GM21786 (cell line): ENCODE measurements around the gene MAS1L.
"Not testable (repeated sequence)": the region's sequence is repeated elsewhere in the genome, so short reads cannot be mapped to it uniquely, and the experiment has no call there.

ENCODE experiments used
- ATAC-seq: cut with Tn5 transposase; IDR thresholded peaks from one replicate; pipeline ENCODE4 v1.9.1; 2021; ENCODE audit not compliant: unreplicated experiment

Gene MAS1L

DNA sequence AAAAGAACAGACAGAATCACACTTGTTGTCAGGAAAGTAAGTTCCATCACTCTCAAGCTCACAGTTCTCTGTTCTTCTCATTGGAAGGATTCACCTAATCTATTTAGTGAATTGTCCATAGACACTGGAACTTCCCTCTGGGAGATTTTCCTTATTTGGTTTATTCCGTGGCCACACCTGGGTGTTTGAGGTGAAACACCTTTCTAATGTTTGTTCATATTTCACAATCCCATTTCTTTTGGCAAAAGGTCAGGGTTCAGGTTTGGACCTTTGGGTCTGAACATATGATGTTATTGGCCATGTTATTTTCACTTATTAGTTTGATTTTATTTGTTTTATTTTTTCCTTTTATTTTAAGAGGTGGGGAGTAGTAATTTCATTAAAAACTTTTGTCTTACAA is 4.0 kb downstream of the MAS1L start:
- ATAC-seq = no peak

- ATAC-seq = no peak
These were observed 4.6 kb downstream of the MAS1L start for GRCh38 chr6:29483186-29483585.

DNA sequence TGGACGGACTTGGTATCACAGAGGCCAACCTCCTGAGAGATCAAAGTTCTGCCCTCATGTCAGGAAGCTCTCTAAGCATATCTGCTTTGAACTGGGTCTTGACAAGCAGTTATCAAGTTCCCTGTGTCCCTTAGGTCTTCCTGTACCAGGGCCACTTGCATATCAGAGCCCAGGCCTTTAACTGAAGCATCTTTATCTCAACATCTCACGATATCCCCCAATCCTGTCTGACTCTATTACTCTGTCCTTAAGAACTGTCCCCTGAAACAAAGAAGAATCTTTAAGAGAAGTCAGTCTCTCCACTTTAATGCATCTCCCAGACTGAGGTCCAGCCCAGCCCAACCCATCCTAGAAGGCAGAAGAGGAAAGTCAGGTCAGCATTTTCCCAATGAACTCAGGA is 8.2 kb downstream of the MAS1L start:
- ATAC-seq = no peak

- ATAC-seq = no peak
These were observed 9.0 kb downstream of the MAS1L start for GRCh38 chr6:29478740-29479139.

DNA sequence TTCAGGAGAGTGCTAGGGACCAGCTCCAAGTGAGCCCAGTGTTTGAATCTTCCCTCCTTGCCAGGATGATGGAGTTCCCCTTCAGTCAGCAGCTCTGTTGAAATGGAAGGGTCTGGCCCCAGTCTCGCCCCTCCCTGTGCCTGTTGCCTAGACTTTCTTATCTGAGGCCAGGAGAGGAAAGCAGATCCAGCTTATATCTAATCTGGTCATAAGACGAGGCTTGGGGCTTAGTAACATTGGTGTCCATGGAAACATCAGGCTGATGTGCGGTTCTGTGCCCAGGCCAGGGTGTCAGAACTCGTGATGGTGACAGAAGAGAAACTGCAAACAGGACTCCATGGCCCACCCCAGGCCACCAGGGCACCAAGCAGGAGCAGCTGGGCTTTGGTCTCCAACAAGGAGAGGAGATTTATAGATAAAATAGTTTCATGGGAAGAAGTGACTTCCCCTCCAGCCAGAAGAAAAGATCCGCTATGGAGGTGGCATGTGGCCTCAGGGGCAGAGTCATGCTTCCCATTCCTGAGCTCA is 9.8 kb downstream of the MAS1L start:
- no peak for ATAC-seq

GRCh38 chr6:29474996-29475395 is 12.8 kb downstream of the MAS1L start:
- no peak for ATAC-seq

DNA sequence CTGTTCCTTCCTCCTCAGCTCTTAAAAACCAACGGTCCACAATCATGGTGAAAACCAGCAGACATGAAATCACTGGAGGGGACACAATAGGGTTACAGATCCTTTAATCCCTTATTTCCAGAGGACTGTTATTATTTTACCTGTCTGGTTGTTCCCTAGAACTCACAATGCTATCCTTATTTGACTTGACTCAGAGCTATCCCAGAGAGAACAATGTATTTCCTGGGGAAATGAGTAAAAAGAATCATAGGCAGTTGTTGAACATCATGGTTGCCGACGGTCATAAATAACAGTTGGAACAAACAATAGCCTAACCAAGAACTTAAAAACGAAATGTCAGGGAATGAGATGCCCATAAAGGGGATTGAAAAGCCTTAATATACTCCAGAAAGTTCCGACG is 21.5 kb downstream of the MAS1L start:
- ATAC-seq = no peak

GRCh38 chr6:29465801-29466200 is 22.0 kb downstream of the MAS1L start:
- ATAC-seq = no peak

DNA sequence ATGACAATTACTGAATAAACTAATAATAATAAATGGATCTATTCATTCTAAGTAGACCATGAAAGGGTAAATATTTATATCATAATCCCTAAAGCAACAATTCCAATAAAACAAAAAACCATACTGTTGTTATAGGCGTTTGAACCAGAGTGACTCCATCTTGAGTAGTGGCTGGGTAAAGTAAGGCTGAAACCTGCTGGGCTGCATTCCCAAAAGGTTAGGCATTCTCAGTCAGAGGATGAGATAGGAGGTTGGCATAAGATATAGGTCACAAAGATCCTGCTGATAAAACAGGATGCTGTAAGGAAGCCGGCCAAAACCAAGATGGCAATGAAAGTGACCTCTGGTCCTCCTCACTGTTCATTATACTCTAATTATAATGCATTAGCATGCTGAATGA is 22.5 kb downstream of the MAS1L start:
- ATAC-seq = no peak

GRCh38 chr6:29462022-29462421 is 25.7 kb downstream of the MAS1L start:
- ATAC-seq = no peak

DNA sequence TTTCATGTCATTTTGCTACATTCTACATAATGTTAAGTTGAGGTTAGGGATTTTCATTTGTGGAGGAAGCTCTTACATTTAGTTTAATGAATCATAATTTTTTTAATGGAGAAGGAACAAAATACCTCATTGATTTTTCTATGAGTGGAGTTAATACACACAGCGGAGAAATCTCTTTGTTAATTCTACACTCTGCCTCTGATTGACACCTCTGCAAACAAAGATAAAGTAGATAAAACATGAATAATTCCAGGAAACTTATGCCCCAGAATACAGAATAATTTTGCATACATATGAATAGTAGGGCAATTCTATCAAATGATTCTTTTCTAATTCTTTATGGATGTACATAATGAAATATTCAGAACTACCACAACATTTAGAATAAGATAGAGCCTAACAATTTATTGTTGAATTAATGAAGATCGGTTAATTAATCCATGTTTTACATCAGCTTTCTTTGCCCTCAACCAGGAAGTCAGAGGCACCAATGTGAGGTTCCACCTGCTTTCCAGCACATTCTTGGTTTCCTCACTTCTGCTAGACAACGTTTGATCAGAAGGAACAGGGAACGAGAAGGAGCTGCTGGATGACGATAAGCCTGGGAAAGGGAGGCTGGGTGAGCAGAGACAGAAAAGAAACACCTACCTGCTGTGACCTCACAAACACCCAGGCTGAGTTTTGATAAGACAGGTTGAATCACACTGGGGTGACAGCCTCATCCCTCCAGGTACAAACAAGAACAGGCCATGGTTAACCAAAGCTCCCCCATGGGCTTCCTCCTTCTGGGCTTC is 26.5 kb downstream of the MAS1L start:
- no peak for ATAC-seq

- ATAC-seq = no peak
These were observed 30.8 kb downstream of the MAS1L start, which contains the start of the genes OR11A1 and OR2H1 for GRCh38 chr6:29456971-29457370. TSS of gene OR11A1 (minus strand) at chr6:29457071. CDS start at chr6:29427641, 29,430 bp downstream. TSS of gene OR2H1 (plus strand) at chr6:29457155. CDS start at chr6:29461770, 4,615 bp downstream.

DNA sequence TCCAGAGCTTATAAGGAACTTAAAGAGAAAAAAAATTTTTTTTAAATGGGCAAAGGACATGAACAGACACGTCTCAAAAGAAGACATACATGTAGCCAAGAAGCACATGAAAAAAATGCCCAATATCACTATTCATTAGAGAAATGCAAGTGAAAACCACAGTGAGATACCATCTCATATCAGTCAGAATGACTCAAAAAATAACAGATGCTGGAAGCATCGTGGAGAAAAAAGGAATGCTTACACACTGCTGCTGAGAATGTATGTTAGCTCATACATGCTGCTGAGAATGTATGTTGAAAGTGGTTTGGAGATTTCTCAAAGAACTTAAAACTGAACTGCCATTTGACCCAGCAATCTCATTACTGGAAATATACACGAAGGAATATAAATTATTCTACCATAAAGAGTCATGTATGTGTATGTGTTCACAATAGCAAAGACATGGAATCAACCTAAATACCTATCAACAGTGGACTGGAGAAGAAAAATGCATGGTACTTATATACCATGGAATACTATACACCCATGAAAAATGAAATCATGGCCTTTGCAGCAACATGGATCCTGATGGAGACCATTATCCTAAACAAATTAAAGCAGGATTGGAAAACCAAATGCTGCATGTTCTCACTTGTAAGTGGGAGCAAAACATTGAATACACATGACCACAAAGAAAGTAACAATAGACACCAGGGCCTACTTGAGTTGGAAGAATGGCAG is 36.1 kb downstream of the MAS1L start:
- ATAC-seq = no peak

GRCh38 chr6:29447670-29448069 is 40.1 kb downstream of the MAS1L start:
- ATAC-seq = no peak

DNA sequence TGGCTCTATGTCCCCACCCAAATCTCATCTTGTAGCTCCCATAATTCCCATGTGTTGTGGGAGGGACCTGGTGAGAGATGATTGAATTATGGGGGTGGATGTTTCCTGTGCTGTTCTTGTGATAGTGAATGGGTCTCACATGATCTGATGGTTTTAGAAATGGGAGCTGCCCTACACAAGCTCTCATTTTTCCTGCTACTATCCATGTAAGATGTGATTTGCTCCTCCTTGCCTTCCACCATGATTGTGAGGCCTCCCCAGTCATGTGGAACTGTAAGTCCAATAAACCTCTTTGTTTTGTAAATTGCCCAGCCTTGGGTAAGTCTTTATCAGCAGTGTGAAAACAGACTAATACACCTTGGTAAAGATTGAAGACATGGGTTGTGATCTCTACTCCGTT is 43.7 kb downstream of the MAS1L start:
- ATAC-seq = not testable (repeated sequence)

DNA sequence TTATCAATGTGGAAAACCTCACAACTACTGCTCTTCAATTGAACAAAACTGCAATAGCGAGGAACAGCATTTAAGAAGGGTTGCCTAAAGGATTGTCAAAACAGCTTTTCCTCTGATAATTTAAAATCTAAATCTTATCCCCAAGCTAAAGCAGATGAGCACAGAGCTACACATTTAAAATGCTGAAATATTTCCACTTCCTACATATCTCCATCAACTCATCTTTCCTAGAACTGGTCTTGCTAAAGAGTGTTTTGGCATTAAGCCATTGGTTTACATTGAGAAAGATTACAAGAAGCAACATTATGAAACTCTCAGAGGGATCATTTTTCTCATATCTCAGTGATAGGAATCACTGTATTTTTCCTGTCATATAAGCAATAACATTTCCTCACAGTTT is 45.0 kb downstream of the MAS1L start:
- ATAC-seq = no peak

GRCh38 chr6:29439006-29439405 is 48.8 kb downstream of the MAS1L start, which contains the start of gene OR10C1:
TSS of gene OR10C1 (plus strand) at chr6:29439306. CDS start at chr6:29440016, 710 bp downstream.
- ATAC-seq = no peak

- ATAC-seq = not testable (repeated sequence)
These were observed 51.0 kb downstream of the MAS1L start for GRCh38 chr6:29436730-29437129.
